ENCODE data around the gene THBS2.

Gene THBS2

DNA sequence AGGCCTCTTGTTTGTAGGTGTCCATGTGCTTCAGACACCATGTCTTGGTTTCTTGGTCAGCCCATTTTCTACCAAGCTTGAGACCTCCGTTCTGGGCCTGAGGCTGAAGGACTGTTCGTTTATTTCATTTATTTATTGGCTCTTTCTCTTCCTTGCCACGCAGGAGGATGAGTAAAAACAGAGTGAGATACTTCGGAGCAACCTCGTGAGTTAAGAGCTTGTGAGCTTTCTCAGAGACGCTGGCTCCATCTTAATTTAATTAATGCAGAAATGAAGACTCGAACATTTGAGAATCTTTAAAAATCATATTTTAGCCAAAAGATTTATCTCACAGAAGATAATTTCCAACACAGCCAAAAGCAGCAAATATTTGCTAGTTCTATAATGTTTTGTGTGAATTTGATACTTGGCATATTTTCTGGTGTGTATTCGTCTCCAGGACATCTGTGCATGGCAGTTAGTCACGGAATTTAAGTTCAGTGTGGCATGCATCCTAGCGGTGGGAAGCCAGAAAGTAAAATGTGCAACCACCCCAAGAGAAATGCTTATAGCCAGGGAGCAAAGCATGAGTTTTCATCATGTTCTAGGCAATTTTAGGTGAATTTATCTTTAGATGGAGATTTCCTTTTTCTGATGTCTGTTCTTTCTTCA, 76.0 kb downstream of the THBS2 start:
- no peak for DNase-seq

DNA sequence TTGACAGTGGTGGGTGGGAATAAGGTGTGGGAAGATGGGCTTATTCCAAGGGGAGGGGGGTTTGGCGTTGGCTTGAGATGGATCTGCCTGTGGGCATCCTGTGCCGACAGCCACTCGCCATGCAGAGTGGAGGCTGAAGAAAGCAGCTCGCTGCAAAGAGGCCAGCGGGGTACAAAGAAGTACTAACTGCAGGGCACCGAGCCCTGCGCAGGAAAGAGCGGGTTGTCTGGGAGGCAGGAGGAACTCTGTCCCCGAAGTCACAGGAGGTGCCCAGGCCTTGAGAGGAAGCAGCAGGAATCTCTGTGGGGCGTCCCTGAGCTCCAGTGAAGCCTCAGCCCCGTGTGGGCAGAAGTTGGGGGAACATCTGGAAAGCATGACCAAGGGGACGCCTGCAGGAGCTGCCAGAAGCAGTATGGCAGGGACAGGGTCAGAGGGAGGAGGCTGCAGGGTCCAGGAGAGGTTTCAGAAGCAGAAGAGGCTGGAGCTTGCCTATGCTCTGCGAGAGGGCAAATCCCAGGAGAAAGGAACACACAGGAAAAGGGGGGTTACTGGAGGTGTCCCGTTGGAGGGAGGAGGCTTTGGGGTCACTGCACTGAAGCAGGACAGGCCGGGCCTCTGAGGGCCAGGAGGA, 77.2 kb downstream of the THBS2 start:
- no peak for DNase-seq

GRCh38 chr6:169175360-169175887, 78.2 kb downstream of the THBS2 start:
- DNase-seq, result no peak

DNA sequence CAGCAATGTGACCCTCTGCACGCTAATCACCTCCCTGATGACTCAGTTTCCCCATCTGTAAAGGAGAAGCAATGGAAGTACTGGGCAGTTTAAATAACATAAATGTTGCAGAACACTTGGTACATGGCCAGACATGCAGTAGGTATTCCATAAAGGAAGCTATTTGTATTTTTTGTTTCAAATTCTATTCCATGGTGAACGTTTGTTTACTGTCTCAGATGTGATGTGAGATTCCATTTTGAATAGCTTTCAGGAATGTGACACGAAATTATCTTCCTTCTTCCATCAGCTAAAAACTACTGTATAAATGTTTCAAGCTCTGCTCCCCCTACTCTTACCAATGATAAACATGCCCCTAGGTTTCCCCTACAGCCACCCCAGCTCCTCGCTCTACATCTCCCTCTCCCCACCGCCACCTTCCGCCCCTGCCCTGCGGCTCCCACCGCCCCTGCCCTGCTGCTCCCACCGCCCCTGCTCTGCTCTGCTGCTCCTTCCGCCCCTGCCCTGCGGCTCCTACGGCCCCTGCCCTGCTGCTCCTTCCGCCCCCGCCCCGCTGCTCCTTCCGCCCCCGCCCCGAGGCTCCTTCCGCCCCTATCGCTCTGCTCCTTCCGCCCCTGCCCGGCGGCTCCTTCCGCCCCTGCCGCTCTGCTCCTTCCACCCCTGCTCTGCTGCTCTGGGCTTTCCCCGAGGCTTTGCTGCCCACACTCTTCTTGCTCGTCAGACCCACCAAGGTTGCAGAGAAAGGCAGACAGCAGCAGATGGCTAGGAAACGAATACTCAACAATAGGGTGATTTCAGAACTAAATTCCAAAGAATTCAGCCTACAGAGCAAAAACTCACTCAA, 78.9 kb downstream of the THBS2 start:
- DNase-seq, result no peak

DNA sequence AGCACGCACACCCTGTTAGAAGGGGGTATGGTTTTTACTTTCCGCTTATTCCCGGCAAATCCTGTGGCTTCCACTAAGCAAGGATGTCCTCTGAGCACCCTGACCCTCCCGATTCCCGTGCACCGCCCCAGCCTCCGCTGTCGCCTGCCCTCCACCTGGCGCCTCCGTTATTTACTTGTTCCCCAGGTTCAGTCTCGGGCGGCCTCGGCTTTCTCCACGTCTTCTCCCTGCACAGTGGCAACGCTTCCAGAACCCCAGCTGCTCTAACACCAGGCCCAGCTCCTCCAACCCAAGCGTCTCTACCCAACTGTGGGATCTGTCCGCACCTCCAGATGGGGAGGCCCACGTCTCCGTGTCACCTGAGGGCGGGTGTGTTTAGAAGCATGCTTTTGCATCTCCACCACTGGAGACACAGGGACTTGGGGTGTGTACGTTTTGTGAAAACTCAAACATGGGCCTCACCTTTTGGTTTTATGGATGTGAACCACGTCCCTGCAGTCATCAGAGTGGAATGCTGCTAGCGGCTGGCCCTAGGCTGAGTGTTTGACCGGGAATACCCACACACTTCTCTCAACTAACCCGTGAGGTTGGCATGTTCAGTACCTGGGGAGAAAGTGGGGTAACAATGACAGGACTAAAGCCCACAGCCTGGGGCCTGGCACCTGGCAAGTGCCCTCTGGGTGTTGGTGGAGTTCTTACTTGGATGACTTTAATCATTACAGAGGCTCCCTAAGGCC, 79.9 kb downstream of the THBS2 start:
- DNase-seq, result no peak

DNA sequence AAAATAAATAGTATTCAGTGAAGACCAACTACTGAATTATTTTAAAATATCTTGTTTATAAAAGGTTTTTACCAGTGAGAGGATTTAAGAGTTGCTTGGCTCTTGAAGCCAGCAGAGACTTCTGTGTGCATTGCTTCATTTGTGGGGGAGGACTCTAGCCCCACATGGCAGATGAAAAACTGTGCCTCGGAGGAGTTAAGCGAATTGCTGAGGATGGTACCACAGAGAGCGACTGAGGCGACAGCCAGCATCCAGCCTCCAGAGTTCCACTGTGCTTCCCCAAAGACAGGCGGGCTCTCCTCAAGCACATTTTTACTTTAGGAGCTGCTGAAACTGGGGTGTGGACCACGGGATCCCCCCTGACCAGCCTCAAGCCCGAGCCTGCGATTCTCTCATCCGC, 80.7 kb downstream of the THBS2 start:
- no peak for DNase-seq

DNA sequence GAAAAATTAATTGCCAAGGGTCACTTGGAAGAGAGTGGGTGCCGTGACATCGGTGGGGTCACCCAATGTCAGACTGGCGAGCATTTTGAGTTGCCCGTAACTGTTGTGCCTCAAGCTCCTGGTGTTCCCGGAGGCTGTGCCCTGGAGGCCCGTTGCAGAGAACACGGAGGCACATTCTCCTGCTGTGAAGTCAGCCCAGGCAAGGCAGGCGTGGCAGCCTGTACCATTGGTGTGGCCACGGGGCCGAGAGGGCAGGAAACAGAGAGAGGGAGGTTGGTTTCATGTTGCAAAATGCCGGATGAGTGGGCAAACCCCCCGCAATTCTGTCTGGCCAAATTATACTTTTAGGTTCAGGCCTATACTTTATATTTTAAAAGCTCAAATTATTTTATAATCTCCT, 81.2 kb downstream of the THBS2 start:
- peak; percentile 79 for DNase-seq

DNA sequence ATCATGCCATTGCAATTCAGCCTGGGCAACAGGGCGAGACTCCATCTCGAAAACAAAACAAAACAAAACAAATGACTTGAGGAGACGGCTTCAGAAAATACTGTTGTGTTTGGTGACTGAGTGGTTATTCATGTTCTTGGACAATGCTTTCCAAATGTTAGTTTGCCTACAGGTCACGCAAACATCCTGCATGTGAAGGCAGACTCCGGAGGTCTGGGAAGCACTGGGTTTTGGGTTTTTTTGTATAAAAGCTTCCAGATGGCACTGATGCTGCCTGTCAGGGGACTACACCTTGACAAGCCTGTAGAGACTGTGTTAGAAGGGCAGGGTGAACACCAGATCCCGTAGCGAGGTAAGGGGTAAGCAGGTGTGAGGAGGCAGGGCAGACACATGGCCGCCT, 81.7 kb downstream of the THBS2 start:
- no peak for DNase-seq

- no peak for DNase-seq
Measured at GRCh38 chr6:169171016-169171415, 82.6 kb downstream of the THBS2 start.

- no peak for DNase-seq
Measured at GRCh38 chr6:169170583-169170955, 83.1 kb downstream of the THBS2 start.

- DNase-seq, result no peak
Measured at GRCh38 chr6:169169941-169170582, 83.6 kb downstream of the THBS2 start.

- no peak for DNase-seq
Measured at GRCh38 chr6:169169375-169169774, 84.3 kb downstream of the THBS2 start.

- no peak for DNase-seq
Measured at GRCh38 chr6:169168706-169169105, 84.9 kb downstream of the THBS2 start.

GRCh38 chr6:169168302-169168630, 85.4 kb downstream of the THBS2 start:
- no peak for DNase-seq

DNA sequence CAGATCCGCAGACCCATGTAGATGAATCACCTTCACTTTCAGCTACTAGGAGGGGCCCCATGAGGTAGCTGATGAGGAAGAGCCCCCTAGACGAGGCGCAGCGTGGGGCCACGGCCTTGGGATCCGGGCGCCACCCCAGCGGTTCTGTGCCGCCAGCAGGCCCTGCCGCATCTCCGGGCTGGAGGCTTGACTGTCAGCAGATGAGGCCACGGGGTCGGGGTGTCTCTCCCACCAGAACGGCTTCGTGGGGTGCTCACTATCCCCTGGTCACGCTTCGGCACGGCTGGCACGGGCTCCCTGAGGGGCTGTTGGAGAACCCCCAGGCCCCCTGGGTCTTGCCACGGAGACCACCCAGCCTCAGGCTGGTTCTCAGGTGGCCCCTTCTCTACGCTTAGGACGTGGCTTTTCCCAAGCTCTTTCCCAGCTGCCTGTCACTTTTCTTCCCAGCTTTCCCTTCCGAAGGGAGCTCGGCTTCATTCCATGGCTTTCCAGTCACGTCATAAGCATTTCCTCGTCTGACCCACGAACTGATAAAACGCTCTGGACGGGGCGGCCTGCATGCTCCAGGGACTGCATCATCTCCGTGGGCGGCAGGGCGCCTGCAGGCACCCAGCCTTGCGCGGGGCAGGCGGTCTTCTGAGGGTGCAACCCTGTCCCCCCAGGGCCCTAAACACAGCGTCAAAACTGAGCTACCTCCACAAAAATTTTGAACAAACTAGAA, 85.9 kb downstream of the THBS2 start:
- peak; percentile 37 for DNase-seq

DNA sequence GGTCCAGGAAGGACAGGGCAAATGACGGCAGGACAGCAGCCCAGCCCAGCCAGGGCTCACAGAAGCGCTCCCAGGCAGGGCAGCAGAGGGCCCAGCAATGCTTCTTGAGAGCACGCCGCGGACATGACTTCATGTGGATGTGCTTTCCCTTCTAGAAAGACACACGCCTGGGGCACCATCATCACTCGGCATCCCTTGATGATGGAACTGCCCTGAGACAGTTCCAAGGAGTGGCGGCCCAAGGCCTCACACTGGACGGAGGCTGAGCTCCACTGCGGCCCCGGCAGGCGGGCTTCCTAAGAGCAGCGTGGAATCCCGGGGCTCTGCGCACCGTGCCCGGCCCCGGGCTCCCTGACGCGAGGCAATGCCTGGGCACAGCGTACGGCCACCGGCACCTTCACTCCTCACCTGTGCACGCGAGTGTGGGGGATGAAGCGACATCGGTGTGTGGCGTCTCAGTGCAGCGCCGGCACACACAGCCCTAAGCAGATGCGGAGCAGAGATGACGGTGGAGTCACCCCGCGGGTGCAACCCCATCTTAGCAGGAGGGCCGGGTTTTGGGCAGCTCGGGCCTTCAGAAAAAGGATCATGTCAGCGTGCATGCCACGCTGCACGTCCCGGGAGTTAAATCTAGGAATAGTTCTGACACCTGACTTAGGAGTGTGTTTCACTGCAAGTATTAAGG, 86.6 kb downstream of the THBS2 start:
- no peak for DNase-seq

Measured in amniotic stem cell (primary cell).